Measurements from ENCODE around the gene SEC31A. TPM values are rescaled to one million over a fixed set of nuclear protein-coding genes. Genes with fewer than 3 reads are reported as not detected.

The SEC31A gene
- total RNA-seq, 3 donors from 2014 or later: 186 to 234 (median 231) TPM

DNA sequence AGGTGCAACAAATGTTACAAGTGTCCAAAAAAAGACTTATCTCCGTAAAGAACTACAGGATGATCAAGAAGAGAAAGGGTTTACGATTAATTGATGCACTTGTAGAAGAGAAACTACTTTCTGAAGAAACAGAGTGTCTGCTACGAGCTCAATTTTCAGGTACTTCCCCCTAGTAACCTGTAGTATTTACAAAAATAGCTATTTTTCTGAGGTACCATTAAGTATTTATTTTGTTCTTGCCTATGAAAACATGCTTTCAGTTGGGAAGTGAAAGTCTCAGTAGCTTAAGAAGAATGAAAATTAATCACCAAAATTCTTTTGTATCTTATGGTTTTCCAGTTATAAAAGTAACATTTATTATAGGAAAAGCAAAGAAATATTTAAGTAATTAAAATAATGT is 15.5 kb upstream of the SEC31A start:
- TF ChIP-seq, protein P1, sequence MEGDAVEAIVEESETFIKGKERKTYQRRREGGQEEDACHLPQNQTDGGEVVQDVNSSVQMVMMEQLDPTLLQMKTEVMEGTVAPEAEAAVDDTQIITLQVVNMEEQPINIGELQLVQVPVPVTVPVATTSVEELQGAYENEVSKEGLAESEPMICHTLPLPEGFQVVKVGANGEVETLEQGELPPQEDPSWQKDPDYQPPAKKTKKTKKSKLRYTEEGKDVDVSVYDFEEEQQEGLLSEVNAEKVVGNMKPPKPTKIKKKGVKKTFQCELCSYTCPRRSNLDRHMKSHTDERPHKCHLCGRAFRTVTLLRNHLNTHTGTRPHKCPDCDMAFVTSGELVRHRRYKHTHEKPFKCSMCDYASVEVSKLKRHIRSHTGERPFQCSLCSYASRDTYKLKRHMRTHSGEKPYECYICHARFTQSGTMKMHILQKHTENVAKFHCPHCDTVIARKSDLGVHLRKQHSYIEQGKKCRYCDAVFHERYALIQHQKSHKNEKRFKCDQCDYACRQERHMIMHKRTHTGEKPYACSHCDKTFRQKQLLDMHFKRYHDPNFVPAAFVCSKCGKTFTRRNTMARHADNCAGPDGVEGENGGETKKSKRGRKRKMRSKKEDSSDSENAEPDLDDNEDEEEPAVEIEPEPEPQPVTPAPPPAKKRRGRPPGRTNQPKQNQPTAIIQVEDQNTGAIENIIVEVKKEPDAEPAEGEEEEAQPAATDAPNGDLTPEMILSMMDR (IDR thresholded peaks at IDR 0.05): no peak
- TF ChIP-seq POLR2AphosphoS5 (IDR thresholded peaks at IDR 0.05) (no peak), POLR2A (IDR thresholded peaks at IDR 0.05) (no peak)
- intact Hi-C loops (cut with DNase I; ENCODE audit: low total_unique reads): no loop called here
- DNase-seq (ENCODE audit: low spot score in 2 of 2): no peak
- Histone ChIP-seq H3K27ac (no peak overlapping the region), H3K36me3 (no peaks in the 10 kb centered on the region), H3K4me1 (no peaks in the 10 kb centered on the region), H3K9me3 (no peaks in the 10 kb centered on the region), H3K4me3 (no peak overlapping the region), H3K27me3 (no peaks in the 10 kb centered on the region)

DNA sequence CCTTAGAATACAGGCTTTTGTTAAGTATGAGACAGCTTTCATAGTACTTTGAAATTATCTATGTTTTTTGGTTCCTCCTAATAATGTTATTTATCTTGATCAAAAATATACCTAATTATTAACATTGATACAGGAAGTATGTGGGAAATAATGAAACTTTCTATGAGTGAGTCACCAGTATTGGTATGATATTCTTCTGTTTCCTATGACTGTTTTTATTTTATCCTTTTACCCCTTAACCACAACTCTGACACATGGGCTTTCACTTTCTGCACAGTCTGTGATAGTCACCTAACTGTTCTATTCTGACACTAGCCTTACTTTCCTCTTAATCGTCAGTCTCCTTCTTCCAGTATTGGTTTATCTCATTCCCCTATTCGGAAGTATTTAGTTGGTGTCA is 14.3 kb upstream of the SEC31A start:
- H3K27ac ChIP-seq: no peak overlapping the region
- H3K4me3 ChIP-seq: no peak overlapping the region
- no peaks in the 10 kb centered on the region for H3K9me3 ChIP-seq
- no peaks in the 10 kb centered on the region for H3K36me3 ChIP-seq
- intact Hi-C loops (cut with DNase I; ENCODE audit: low total_unique reads): no loop called here
- H3K4me1 ChIP-seq: no peaks in the 10 kb centered on the region
- no peaks in the 10 kb centered on the region for H3K27me3 ChIP-seq
- DNase-seq (ENCODE audit: low spot score in 2 of 2): no peak
- TF ChIP-seq POLR2AphosphoS5 (IDR thresholded peaks at IDR 0.05) (no peak), POLR2A (IDR thresholded peaks at IDR 0.05) (no peak)
- TF ChIP-seq, protein P1 (IDR thresholded peaks at IDR 0.05): no peak

DNA sequence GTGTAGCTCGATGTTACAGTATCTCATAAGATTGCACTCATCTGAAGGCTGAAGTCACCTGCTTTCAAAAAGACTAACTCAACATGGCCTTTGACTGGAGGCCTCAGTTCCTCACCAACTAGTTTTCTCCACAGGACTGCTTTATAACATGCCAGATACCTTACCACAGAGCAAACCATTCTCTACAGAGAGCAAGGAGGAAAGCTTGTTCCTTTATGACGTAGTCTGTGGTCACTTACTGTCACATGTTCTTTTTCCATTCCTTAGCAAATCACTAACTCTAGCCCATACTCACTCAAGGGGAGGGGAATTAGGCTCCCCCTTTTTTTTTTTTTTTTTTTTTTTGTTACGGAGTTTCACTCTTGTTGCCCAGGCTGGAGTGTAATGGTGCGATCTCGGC is 12.8 kb upstream of the SEC31A start:
- TF ChIP-seq, protein P1 (IDR thresholded peaks at IDR 0.05): no peak
- TF ChIP-seq POLR2AphosphoS5 (IDR thresholded peaks at IDR 0.05): no peak
- TF ChIP-seq POLR2A (IDR thresholded peaks at IDR 0.05): no peak
- H3K27ac ChIP-seq: no peak overlapping the region
- no peak for DNase-seq (ENCODE audit: low spot score in 2 of 2)
- no peaks in the 10 kb centered on the region for H3K36me3 ChIP-seq
- no peak overlapping the region for H3K4me3 ChIP-seq
- H3K4me1 ChIP-seq: no peaks in the 10 kb centered on the region
- intact Hi-C loops (cut with DNase I; ENCODE audit: low total_unique reads): no loop called here
- H3K9me3 ChIP-seq: no peaks in the 10 kb centered on the region
- no peaks in the 10 kb centered on the region for H3K27me3 ChIP-seq

DNA sequence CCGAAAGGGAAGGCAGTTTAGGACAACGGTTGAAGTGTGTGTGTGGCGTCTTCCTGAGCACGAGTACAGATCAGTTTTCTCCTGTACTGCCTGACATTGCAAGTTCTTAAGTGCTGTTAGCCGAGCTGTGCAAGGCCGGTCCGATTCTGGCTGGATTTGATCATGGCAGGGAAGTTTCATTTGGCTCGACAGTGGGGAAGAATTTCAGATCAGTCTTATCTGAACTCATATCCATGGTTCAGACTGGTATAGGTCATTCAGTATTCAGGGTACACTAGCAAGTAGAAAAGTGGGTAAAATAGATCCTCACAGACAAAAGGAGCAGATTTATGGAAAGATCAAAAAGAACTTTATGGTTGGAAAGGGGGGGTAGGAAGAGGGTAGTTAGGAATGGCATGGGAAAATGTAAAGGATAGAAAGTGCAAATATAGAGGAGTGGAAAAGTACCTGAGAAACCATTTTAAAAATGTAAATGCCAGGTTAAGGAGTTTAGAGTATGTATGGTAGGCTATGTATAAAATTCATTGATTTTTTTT is 10.3 kb upstream of the SEC31A start:
- H3K9me3 ChIP-seq: no peaks in the 10 kb centered on the region
- intact Hi-C loops (cut with DNase I; ENCODE audit: low total_unique reads): no loop called here
- DNase-seq (ENCODE audit: low spot score in 2 of 2): no peak
- no peaks in the 10 kb centered on the region for H3K27me3 ChIP-seq
- H3K4me3 ChIP-seq: peak overlapping the region; percentile 72 to 82 (median 76)
- peaks cover 4 to 11% of the 10 kb centered on the region in 2 donors for H3K4me1 ChIP-seq
- no peak for TF ChIP-seq POLR2AphosphoS5 (IDR thresholded peaks at IDR 0.05)
- TF ChIP-seq POLR2A (IDR thresholded peaks at IDR 0.05): no peak
- H3K27ac ChIP-seq: peak overlapping the region; percentile 95 to 96
- no peaks in the 10 kb centered on the region for H3K36me3 ChIP-seq

DNA sequence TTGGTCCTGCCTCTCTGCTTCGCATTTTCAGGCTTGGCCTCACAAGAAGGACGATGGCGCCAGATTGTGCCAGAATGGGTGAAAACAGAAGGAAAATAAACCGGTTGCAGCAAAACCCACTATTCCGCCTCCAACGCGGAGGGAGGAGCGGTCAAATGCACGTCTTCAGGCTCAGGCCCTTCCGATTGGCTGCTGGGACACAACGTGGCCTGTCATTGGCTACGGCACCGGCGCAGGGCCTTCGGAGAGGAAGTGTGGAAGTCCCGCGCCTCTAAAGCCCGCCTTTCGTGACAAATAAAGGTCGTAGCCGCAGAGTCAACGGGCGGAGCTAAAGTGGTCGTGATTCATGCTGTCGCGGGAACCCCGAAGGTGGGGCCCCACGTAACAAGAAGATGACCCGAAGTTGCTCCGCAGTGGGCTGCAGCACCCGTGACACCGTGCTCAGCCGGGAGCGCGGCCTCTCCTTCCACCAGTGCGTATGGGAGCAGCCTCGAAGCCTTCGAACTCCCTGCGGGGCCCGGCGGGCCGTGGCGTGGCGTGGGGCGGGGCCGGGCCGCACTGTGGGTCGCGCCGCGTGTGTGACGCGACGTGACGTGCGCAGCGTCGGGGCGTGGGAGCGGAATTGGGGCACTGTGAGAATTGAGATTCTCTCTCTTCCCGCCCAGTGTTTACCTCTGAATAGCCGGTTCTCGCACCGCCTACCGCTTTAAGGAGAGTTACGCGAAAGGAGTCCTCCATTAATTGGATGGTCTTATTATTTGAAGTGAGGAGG is 9.6 kb upstream of the SEC31A start, which contains the start of gene THAP9:
Gene THAP9 (plus strand): TSS at position 325 of the 772 bp plus-strand sequence. CDS start 68 bp downstream, at position 393.
- Histone ChIP-seq H3K4me1 (peaks cover 4 to 11% of the 10 kb centered on the region in 2 donors), H3K36me3 (no peaks in the 10 kb centered on the region), H3K27ac (peak within 1 kb of the TSS; percentile 95 to 96), H3K4me3 (peak within 1 kb of the TSS; percentile 72 to 82 (median 76)), H3K27me3 (no peaks in the 10 kb centered on the region), H3K9me3 (no peaks in the 10 kb centered on the region)
- intact Hi-C loops (cut with DNase I; ENCODE audit: low total_unique reads): no loop called here
- TF ChIP-seq POLR2AphosphoS5 (IDR thresholded peaks at IDR 0.05) (peak; percentile 88 to 91 (median 90)), POLR2A (IDR thresholded peaks at IDR 0.05) (peak; percentile 69)
- TF ChIP-seq, protein P1 (IDR thresholded peaks at IDR 0.05): no peak
- DNase-seq (ENCODE audit: low spot score in 2 of 2): peak; percentile 98 to 99

All from breast epithelium (tissue), 4 donors.